ENCODE data around the gene PRPF40A. TPM values are rescaled to one million over a fixed set of nuclear protein-coding genes. Genes with fewer than 3 reads are reported as not detected.

PRPF40A gene
- total RNA-seq (2022; extraction: Qiagen RNA extraction), result 68.1 to 93.4 TPM (median 80.9 TPM) in 5 replicates

DNA sequence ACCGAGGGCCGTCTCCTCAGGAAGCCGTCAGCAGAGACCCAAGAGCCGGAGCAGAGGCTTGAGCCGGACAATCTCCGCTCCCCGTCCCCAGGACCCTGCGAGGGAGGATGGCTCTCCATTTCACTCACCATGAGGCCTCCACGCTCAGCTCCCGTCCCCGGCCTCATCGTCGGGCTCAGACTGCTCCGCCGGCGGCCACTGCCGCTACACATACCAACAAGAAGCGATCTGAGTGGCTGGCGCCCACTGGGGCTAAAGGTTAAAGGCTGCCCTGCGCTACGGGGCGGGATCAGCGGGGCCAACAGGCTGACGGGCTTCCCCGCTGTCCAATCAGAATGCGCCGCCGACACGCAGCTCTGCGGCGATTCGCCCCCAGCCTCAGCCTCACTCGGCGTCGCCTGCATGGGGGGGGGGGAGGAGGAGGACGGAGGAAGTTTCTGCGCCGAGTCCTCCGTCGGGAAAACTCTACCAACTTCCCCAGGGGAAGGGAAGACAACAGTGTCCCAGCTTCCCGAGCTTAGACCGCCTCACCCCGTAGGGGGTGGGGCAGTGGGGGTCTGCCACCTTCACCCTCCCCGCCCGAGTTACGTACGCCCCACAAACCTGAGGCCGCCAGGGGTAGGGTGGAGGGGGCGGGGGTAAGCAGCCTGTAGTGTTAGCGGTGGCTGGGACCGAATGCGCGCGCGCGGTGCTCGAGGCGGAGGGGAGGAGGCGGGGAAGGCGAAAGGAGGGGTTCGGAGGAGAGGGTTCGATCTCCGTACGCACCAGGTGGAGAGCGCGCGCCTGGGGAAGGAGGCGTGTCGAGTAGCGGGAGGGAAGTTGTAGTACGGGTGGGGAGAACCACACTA is at the start of gene PRPF40A:
Gene PRPF40A (minus strand): TSS at position 234 of the 848 bp plus-strand sequence. CDS start 22 bp downstream, at position 212.

DNA sequence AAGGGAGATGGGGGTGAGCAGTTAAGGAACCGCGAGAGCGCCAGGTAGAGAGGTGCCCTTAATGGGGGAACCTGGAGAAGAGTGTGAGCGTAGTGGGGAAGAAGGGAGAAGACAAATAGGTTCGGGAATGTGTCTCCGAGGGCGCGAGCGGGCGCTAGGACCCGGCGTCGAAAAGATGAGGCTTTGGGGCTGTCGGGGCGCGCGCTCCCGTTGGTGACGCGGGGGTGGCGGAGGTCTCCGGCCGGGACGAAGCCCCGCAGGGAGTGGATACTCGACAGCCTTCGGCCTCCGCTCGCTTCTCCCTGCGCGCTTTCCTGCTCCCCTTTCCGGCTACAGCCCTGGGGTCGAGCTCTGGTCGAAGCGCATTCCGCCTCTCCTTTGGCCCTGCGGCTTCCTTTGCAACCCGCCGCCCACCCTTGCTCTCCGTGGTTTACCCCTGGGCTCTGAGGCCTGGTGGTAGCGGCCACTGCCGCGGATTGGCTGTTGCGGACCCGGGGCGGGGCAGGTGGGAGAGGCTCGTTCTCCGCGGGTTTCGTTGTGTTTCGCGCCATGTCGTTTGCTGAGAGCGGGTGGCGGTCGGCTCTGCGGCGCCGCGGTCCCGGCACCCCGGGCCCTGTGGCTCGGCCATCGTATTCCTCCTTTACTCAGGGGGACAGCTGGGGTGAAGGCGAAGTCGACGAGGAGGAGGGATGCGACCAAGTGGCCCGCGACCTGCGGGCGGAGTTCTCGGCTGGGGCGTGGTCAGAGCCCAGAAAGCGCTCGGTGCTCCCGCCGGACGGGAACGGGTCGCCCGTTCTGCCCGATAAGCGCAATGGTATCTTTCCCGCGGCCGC is 1.0 kb upstream of the PRPF40A start, which contains the start of gene ARL6IP6:
Gene ARL6IP6 (plus strand): TSS at position 545 of the 833 bp plus-strand sequence. CDS start 5 bp downstream, at position 550.

Other genes starting within 250 kb of the PRPF40A start
- 19.2 to 23.7 TPM (median 20.9 TPM) in 5 replicates for gene ARL6IP6, start 1.2 kb upstream of the PRPF40A start, total RNA-seq (2022; extraction: Qiagen RNA extraction)

Measured in A549 treated with Mapracorat at 1 μM for 4 hours (cell line).